Ovary (tissue), 3 donors: ENCODE data around the gene TBC1D2.

ENCODE experiments used
- POLR2A ChIP-seq: fragments of 450-650 bp; IDR thresholded peaks from one replicate; pipeline ENCODE4 v1.6.1; 2017; ENCODE audit warnings: antibody characterized with exemption, mild to moderate bottlenecking, moderate library complexity
- TF ChIP-seq, protein P1 (sequence below), 3 donors: fragments of 450-650 bp in 2 of 3; fragments of 200-600 bp in 1 of 3; IDR thresholded peaks; one replicate each; pipeline versions ENCODE4 v1.5.1 to v1.8.0; 2016 to 2022; ENCODE audit warnings: antibody characterized with exemption in 3 of 3, mild to moderate bottlenecking in 1 of 3
- donor health status: DM: no; HTN: no; CAD: no.

DNA sequence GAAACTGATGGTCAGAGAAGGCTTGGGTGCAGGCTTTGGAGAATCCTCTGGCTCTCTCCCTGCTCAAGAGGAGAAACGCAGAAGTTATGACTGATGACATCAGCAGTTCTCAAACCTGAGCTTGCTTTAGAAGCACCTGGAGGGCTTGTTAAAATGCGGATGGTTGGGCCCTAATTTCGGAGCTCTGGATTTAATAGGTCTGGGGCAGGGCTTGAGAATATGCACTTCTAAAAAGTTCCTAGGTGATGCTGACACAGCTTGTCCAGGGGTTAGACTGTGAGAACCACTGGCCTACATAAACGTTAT, 26.4 kb downstream of the TBC1D2 start:
- TF ChIP-seq, protein P1, sequence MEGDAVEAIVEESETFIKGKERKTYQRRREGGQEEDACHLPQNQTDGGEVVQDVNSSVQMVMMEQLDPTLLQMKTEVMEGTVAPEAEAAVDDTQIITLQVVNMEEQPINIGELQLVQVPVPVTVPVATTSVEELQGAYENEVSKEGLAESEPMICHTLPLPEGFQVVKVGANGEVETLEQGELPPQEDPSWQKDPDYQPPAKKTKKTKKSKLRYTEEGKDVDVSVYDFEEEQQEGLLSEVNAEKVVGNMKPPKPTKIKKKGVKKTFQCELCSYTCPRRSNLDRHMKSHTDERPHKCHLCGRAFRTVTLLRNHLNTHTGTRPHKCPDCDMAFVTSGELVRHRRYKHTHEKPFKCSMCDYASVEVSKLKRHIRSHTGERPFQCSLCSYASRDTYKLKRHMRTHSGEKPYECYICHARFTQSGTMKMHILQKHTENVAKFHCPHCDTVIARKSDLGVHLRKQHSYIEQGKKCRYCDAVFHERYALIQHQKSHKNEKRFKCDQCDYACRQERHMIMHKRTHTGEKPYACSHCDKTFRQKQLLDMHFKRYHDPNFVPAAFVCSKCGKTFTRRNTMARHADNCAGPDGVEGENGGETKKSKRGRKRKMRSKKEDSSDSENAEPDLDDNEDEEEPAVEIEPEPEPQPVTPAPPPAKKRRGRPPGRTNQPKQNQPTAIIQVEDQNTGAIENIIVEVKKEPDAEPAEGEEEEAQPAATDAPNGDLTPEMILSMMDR (IDR thresholded peaks at IDR 0.05) = no peak
- TF ChIP-seq POLR2A = no peak
